ENCODE results near the gene FANCC. TPM values are rescaled to one million over a fixed set of nuclear protein-coding genes. Genes with fewer than 3 reads are reported as not detected.

FANCC gene
- total RNA-seq (2014; rRNA removed), result 5.2 and 13.4 TPM in 2 replicates
- 5.8 TPM for polyA plus RNA-seq (2012)

- peak; percentile 87 for DNase-seq (ENCODE audit: low read depth)
These were observed at the start of gene FANCC for GRCh38 chr9:95317119-95317892. TSS of gene FANCC (minus strand) at chr9:95317709. CDS start at chr9:95249291, 68,418 bp downstream.

- no peak for DNase-seq (ENCODE audit: low read depth)
These were observed 49.3 kb upstream of the FANCC start for GRCh38 chr9:95366731-95367325.

- DNase-seq (ENCODE audit: low read depth), result no peak
These were observed 48.3 kb upstream of the FANCC start for GRCh38 chr9:95365766-95366165.

- DNase-seq (ENCODE audit: low read depth), result peak; percentile 6
These were observed 45.7 kb upstream of the FANCC start for GRCh38 chr9:95363051-95363841.

GRCh38 chr9:95360866-95361265 is 43.4 kb upstream of the FANCC start:
- DNase-seq (ENCODE audit: low read depth), result no peak

- DNase-seq (ENCODE audit: low read depth), result no peak
These were observed 39.8 kb upstream of the FANCC start for GRCh38 chr9:95357316-95357715.

GRCh38 chr9:95355500-95355899 is 38.0 kb upstream of the FANCC start:
- DNase-seq (ENCODE audit: low read depth), result no peak

GRCh38 chr9:95351051-95351450 is 33.5 kb upstream of the FANCC start:
- no peak for DNase-seq (ENCODE audit: low read depth)

GRCh38 chr9:95350266-95350665 is 32.8 kb upstream of the FANCC start:
- DNase-seq (ENCODE audit: low read depth), result no peak

- no peak for DNase-seq (ENCODE audit: low read depth)
These were observed 31.9 kb upstream of the FANCC start for GRCh38 chr9:95349091-95350038.

GRCh38 chr9:95346021-95346420 is 28.5 kb upstream of the FANCC start:
- no peak for DNase-seq (ENCODE audit: low read depth)

- DNase-seq (ENCODE audit: low read depth), result no peak
These were observed 27.3 kb upstream of the FANCC start for GRCh38 chr9:95344735-95345325.

GRCh38 chr9:95343725-95344287 is 26.3 kb upstream of the FANCC start:
- no peak for DNase-seq (ENCODE audit: low read depth)

GRCh38 chr9:95342571-95342970 is 25.1 kb upstream of the FANCC start:
- no peak for DNase-seq (ENCODE audit: low read depth)

GRCh38 chr9:95341293-95341962 is 23.9 kb upstream of the FANCC start:
- peak; percentile 11 for DNase-seq (ENCODE audit: low read depth)

- DNase-seq (ENCODE audit: low read depth), result no peak
These were observed 20.7 kb upstream of the FANCC start for GRCh38 chr9:95338243-95338642.

GRCh38 chr9:95336281-95336680 is 18.8 kb upstream of the FANCC start:
- DNase-seq (ENCODE audit: low read depth), result no peak

GRCh38 chr9:95333426-95333825 is 15.9 kb upstream of the FANCC start:
- DNase-seq (ENCODE audit: low read depth), result no peak

- DNase-seq (ENCODE audit: low read depth), result no peak
These were observed 15.4 kb upstream of the FANCC start for GRCh38 chr9:95332860-95333259.
